Upper lobe of left lung (tissue), 6 donors: ENCODE measurements around the gene AVP. TPM values are rescaled to one million over a fixed set of nuclear protein-coding genes. Genes with fewer than 3 reads are reported as not detected.
A peak's percentile ranks its signal among the peaks of the same experiment; 100 is the strongest.

Source experiments
- ATAC-seq, 2 donors: fragments of 200-7000 bp; cut with Tn5 transposase; one replicate each; pipeline ENCODE4 v1.9.1; 2022; ENCODE audit warnings: mild to moderate bottlenecking in 2 of 2, moderate library complexity in 2 of 2; ENCODE audit not compliant: low FRiP score in 2 of 2
- DNase-seq, 2 donors: peaks; one replicate each; pipeline ENCODE4 v3.0.0-alpha.2; 2019 to 2020
- H3K27ac ChIP-seq, 4 donors: fragments of 200-600 bp; sonication (generic); one replicate each; pipeline ENCODE4 v1.5.1; 2016 to 2019
- H3K27me3 ChIP-seq, 4 donors: fragments of 200-600 bp; sonication (generic); one replicate each; pipeline ENCODE4 v1.5.1; 2017 to 2019
- H3K36me3 ChIP-seq, 4 donors: fragments of 200-600 bp; sonication (generic); one replicate each; pipeline ENCODE4 v1.5.1; 2016 to 2019
- H3K4me1 ChIP-seq, 4 donors: fragments of 200-600 bp; sonication (generic); one replicate each; pipeline ENCODE4 v1.5.1; 2018 to 2019
- H3K4me3 ChIP-seq, 4 donors: fragments of 200-600 bp; sonication (generic); one replicate each; pipeline ENCODE4 v1.5.1; 2017 to 2019; ENCODE audit warnings: mild to moderate bottlenecking in 2 of 4, moderate library complexity in 1 of 4
- H3K9me3 ChIP-seq, 4 donors: fragments of 200-600 bp; sonication (generic); one replicate each; pipeline ENCODE4 v1.5.1; 2018 to 2019
- EP300 ChIP-seq, 4 donors: sonication (generic); formaldehyde crosslinking; IDR thresholded peaks; one replicate each; pipeline ENCODE4 v1.5.1; 2017; ENCODE audit warnings: antibody characterized with exemption in 4 of 4, control low read depth in 2 of 4
- POLR2A ChIP-seq, 4 donors: fragments of 450-650 bp; IDR thresholded peaks; one replicate each; pipeline ENCODE4 v1.5.1; 2016 to 2017; ENCODE audit warnings: antibody characterized with exemption in 4 of 4, mild to moderate bottlenecking in 2 of 4
- POLR2AphosphoS5 ChIP-seq, 2 donors: sonication (generic); formaldehyde crosslinking; IDR thresholded peaks; one replicate each; pipeline ENCODE4 v1.5.1; 2017; ENCODE audit warnings: antibody characterized with exemption in 2 of 2
- WGBS, 2 donors: methylation state at CpG; one replicate each; pipeline ENCODE4 v1.1.5; 2017 to 2018; 5-methylcytosine and 5-hydroxymethylcytosine counted together
- total RNA-seq, 6 donors: library from RNA; depleted of rRNA in 4 of 6; stranded (reverse); fragments of >200 nt in 4 of 6; gene quantifications; one replicate each; pipeline versions ENCODE4 v1.1.0 to v1.2.1, GENCODE V29; 2016 to 2021
- TF ChIP-seq, protein P1 (sequence below), 6 experiments: fragments of 450-650 bp in 4 of 6; fragments of 200-600 bp in 2 of 6; sonication (generic) in 2 of 6; IDR thresholded peaks; one replicate each; pipeline ENCODE4 v1.5.1; 2016 to 2019; ENCODE audit warnings: antibody characterized with exemption in 6 of 6
- donor health status: DM: no; HTN: no; CAD: no; lungs with moderate emphysema.
- donor health status: DM: no; HTN: yes; CAD: no; lungs with severe emphysema.

AVP gene
- total RNA-seq, 6 donors from 2014 or later, result not detected

DNA sequence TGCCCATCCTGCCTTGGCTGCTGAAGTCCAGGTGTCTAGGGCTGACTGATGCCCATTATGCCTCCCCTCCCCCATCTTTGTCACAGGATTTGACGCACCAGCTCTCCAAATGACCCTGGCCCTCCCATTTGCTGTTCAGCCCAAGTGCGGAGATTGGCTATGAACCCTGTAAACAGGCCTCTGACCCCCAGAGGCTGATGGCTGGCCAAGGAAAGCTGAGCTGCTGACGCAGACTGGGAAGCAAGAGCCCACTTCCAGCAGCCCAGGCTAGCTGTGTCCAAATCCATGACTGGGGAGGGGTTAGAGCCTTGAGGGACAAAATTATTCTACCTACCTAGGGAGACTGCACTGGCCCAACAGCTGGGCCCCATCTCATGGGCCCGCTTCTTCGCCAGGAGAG lies 41.9 kb downstream of the AVP start:
- no peak for ATAC-seq
- H3K27me3 ChIP-seq, result no peaks in the 10 kb centered on the region
- 86% methylated on average over 5 of the region's 5 CpGs; no CpG with 5 or more reads in 1 of the 2 donors for WGBS, 2 donors
- peak overlapping the region in 3 of 4 donors; percentile 12 to 69 (median 57) for H3K27ac ChIP-seq
- no peaks in the 10 kb centered on the region for H3K9me3 ChIP-seq
- DNase-seq, result no peak
- peaks cover 0 to 34% (median 28%) of the 10 kb centered on the region in 4 donors for H3K36me3 ChIP-seq
- peaks cover 15 to 34% (median 25%) of the 10 kb centered on the region in 4 donors for H3K4me1 ChIP-seq
- H3K4me3 ChIP-seq, result no peak overlapping the region
- TF ChIP-seq, protein P1, sequence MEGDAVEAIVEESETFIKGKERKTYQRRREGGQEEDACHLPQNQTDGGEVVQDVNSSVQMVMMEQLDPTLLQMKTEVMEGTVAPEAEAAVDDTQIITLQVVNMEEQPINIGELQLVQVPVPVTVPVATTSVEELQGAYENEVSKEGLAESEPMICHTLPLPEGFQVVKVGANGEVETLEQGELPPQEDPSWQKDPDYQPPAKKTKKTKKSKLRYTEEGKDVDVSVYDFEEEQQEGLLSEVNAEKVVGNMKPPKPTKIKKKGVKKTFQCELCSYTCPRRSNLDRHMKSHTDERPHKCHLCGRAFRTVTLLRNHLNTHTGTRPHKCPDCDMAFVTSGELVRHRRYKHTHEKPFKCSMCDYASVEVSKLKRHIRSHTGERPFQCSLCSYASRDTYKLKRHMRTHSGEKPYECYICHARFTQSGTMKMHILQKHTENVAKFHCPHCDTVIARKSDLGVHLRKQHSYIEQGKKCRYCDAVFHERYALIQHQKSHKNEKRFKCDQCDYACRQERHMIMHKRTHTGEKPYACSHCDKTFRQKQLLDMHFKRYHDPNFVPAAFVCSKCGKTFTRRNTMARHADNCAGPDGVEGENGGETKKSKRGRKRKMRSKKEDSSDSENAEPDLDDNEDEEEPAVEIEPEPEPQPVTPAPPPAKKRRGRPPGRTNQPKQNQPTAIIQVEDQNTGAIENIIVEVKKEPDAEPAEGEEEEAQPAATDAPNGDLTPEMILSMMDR (IDR thresholded peaks at IDR 0.05), result no peak
- TF ChIP-seq POLR2A (IDR thresholded peaks at IDR 0.05) (no peak), EP300 (IDR thresholded peaks at IDR 0.05) (no peak), POLR2AphosphoS5 (IDR thresholded peaks at IDR 0.05) (no peak)

DNA sequence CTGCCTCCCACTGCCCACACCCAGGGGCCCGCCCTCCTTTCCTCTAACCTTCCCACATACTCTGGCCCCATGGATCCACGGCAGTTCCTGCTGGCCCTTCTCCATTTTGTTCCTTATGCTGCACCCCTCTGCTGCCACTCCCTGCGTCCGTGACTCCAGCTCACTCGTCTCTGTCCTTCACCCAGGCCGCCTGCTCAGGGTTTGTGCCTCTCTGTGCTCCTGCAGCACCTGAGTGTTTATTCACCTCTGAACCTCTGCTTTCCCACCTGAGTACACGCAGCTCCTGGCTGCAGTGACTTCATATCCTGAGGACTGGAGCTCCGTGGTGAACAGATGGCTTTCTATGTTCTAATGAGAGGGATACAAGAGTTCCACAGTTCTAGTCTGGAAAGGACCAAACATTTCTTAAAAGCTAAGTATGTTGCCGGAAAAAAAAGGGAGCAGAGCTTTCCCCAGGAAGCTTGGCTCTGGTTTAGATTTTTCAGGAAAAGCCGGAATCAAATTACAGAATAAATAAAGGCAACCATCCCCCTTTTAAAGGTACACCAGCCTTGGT lies 42.6 kb downstream of the AVP start:
- Histone ChIP-seq H3K4me3 (peak overlapping the region in 1 of 4 donors; percentile 17), H3K9me3 (no peaks in the 10 kb centered on the region), H3K27ac (peak overlapping the region; percentile 25 to 69 (median 52)), H3K36me3 (peaks cover 0 to 39% (median 33%) of the 10 kb centered on the region in 4 donors), H3K4me1 (peaks cover 11 to 27% (median 18%) of the 10 kb centered on the region in 4 donors), H3K27me3 (no peaks in the 10 kb centered on the region)
- DNase-seq (peak in 1 of 2 donors; percentile 33), ATAC-seq (no peak)
- 46 to 47% methylated on average over 10 of the region's 10 CpGs for WGBS, 2 donors
- no peak for TF ChIP-seq POLR2AphosphoS5 (IDR thresholded peaks at IDR 0.05)
- no peak for TF ChIP-seq POLR2A (IDR thresholded peaks at IDR 0.05)
- TF ChIP-seq, protein P1 (IDR thresholded peaks at IDR 0.05), result no peak
- no peak for TF ChIP-seq EP300 (IDR thresholded peaks at IDR 0.05)

DNA sequence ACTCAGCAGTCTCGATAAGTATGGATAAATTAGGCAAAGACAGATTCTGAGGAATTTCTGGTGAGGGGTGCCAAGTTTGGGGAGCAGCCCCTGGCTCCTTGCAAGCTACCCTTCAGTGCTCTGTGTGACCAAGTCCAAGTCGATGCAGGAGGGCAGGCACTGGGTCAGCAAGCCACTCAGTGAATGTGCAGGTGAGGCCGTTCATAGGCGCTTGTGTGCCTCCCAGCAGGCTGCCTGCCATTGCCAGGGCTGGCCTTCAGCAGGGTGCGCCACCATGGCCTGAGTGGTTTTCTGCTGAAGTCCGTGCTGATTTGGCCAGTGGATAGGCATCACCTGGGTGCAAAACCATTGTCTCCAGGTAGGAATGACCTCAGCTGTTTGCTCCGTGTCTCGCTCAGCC lies 44.4 kb downstream of the AVP start:
- Histone ChIP-seq H3K27ac (no peak overlapping the region), H3K4me3 (no peak overlapping the region), H3K9me3 (no peaks in the 10 kb centered on the region), H3K4me1 (peaks cover 2 to 17% (median 11%) of the 10 kb centered on the region in 4 donors), H3K36me3 (peaks cover 14 to 58% (median 51%) of the 10 kb centered on the region in 4 donors), H3K27me3 (no peaks in the 10 kb centered on the region)
- DNase-seq (no peak), ATAC-seq (no peak)
- TF ChIP-seq, protein P1 (IDR thresholded peaks at IDR 0.05), result no peak
- TF ChIP-seq POLR2AphosphoS5 (IDR thresholded peaks at IDR 0.05), result no peak
- no peak for TF ChIP-seq POLR2A (IDR thresholded peaks at IDR 0.05)
- TF ChIP-seq EP300 (IDR thresholded peaks at IDR 0.05), result no peak
- WGBS, 2 donors, result 97% methylated on average over 3 to 8 of the region's 8 CpGs

DNA sequence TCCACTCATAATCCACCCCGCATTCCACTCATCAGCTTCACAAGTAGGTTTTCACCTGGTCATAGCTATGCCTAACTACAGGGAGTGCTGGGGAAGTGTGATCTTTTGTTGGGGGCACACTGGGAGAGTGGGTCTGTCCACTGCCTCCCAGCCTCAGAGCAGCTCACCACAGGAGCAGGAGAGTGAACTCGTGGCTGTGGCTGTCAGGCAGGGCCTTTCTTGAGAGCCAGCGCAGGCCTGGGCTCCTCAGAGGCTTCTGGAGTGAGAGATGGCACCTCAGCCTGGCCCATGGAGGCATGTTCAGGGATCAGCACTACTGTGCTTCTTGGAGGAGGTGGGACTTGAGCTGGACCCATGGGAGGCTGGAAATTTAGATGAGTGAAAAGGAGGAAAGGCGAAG lies 45.1 kb downstream of the AVP start:
- Histone ChIP-seq H3K36me3 (peaks cover 14 to 63% (median 53%) of the 10 kb centered on the region in 4 donors), H3K27me3 (no peaks in the 10 kb centered on the region), H3K4me1 (peaks cover 0 to 13% (median 8%) of the 10 kb centered on the region in 4 donors), H3K4me3 (no peak overlapping the region), H3K27ac (no peak overlapping the region), H3K9me3 (no peaks in the 10 kb centered on the region)
- DNase-seq, result no peak
- 98% methylated on average over 4 of the region's 4 CpGs for WGBS, 2 donors
- TF ChIP-seq POLR2AphosphoS5 (IDR thresholded peaks at IDR 0.05), result no peak
- ATAC-seq, result no peak

DNA sequence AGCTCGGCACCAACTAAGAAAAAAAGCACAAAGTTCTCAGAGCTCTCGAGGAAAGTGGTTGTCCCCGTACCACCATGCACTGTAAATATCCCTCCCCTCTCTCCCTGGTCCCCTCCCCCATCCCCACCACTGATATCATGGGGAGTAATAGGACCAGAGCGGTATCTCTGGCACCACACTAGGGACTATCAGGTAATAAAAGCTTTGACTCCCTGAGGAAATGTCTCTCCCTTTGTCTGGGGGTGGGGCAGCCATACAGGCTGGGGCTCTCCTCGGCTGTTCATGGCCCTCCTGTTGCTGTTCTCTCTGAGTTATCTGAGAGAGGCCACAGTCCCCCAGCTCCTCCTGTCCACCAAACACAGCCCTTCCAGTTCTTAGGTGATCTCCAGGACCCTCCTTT lies 46.1 kb downstream of the AVP start:
- Histone ChIP-seq H3K27ac (no peak overlapping the region), H3K4me3 (no peak overlapping the region), H3K9me3 (no peaks in the 10 kb centered on the region), H3K4me1 (peaks cover 0 to 13% (median 8%) of the 10 kb centered on the region in 4 donors), H3K36me3 (peaks cover 14 to 68% (median 53%) of the 10 kb centered on the region in 4 donors), H3K27me3 (no peaks in the 10 kb centered on the region)
- no peak for ATAC-seq
- DNase-seq, result no peak
- TF ChIP-seq, protein P1 (IDR thresholded peaks at IDR 0.05), result no peak
- no peak for TF ChIP-seq EP300 (IDR thresholded peaks at IDR 0.05)
- no peak for TF ChIP-seq POLR2A (IDR thresholded peaks at IDR 0.05)
- TF ChIP-seq POLR2AphosphoS5 (IDR thresholded peaks at IDR 0.05), result no peak
- WGBS, 2 donors, result 84 to 93% methylated on average over 5 of the region's 5 CpGs
